ENCODE measurements around the gene RABAC1.

GRCh38 chr19:42006569-42006968, 47.4 kb upstream of the RABAC1 start:
- TF ChIP-seq ZFPM2 (CRISPR knock-in tag; IDR thresholded peaks at IDR 0.05) (no peak), TCF3 (CRISPR knock-in tag; IDR thresholded peaks at IDR 0.05) (no peak), HNRNPK (IDR thresholded peaks at IDR 0.05; ENCODE audit: low read depth, low read length, poor library complexity, severe bottlenecking) (no peak), JUN (IDR thresholded peaks at IDR 0.05; ENCODE audit: borderline replicate concordance, low read depth, low read length) (no peak), JUN (CRISPR knock-in tag; IDR thresholded peaks at IDR 0.05; ENCODE audit: borderline replicate concordance) (no peak), POLR2AphosphoS5 (IDR thresholded peaks at IDR 0.05; ENCODE audit: control insufficient read depth, insufficient read depth, low read depth, low read length) (no peak), ZBTB9 (CRISPR knock-in tag; IDR thresholded peaks at IDR 0.05) (no peak), RUNX1 (IDR thresholded peaks at IDR 0.05; ENCODE audit: low read depth) (no peak)
- TF ChIP-seq, protein P1, sequence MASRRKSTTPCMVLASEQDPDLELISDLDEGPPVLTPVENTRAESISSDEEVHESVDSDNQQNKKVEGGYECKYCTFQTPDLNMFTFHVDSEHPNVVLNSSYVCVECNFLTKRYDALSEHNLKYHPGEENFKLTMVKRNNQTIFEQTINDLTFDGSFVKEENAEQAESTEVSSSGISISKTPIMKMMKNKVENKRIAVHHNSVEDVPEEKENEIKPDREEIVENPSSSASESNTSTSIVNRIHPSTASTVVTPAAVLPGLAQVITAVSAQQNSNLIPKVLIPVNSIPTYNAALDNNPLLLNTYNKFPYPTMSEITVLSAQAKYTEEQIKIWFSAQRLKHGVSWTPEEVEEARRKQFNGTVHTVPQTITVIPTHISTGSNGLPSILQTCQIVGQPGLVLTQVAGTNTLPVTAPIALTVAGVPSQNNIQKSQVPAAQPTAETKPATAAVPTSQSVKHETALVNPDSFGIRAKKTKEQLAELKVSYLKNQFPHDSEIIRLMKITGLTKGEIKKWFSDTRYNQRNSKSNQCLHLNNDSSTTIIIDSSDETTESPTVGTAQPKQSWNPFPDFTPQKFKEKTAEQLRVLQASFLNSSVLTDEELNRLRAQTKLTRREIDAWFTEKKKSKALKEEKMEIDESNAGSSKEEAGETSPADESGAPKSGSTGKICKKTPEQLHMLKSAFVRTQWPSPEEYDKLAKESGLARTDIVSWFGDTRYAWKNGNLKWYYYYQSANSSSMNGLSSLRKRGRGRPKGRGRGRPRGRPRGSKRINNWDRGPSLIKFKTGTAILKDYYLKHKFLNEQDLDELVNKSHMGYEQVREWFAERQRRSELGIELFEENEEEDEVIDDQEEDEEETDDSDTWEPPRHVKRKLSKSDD (conservative IDR thresholded peaks at IDR 0.05; ENCODE audit: low read length) = no peak
- TF ChIP-seq, protein P2, sequence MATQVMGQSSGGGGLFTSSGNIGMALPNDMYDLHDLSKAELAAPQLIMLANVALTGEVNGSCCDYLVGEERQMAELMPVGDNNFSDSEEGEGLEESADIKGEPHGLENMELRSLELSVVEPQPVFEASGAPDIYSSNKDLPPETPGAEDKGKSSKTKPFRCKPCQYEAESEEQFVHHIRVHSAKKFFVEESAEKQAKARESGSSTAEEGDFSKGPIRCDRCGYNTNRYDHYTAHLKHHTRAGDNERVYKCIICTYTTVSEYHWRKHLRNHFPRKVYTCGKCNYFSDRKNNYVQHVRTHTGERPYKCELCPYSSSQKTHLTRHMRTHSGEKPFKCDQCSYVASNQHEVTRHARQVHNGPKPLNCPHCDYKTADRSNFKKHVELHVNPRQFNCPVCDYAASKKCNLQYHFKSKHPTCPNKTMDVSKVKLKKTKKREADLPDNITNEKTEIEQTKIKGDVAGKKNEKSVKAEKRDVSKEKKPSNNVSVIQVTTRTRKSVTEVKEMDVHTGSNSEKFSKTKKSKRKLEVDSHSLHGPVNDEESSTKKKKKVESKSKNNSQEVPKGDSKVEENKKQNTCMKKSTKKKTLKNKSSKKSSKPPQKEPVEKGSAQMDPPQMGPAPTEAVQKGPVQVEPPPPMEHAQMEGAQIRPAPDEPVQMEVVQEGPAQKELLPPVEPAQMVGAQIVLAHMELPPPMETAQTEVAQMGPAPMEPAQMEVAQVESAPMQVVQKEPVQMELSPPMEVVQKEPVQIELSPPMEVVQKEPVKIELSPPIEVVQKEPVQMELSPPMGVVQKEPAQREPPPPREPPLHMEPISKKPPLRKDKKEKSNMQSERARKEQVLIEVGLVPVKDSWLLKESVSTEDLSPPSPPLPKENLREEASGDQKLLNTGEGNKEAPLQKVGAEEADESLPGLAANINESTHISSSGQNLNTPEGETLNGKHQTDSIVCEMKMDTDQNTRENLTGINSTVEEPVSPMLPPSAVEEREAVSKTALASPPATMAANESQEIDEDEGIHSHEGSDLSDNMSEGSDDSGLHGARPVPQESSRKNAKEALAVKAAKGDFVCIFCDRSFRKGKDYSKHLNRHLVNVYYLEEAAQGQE (IDR thresholded peaks at IDR 0.05; ENCODE audit: borderline replicate concordance) = no peak
- TF ChIP-seq, protein P2 (CRISPR knock-in tag; IDR thresholded peaks at IDR 0.05; ENCODE audit: low read depth) = no peak
